Mesothelial cell of epicardium (in vitro differentiated cells): Measurements from ENCODE around the gene GNG14. TPM values are rescaled to one million over a fixed set of nuclear protein-coding genes. Genes with fewer than 3 reads are reported as not detected.
"Not testable (repeated sequence)": the region's sequence is repeated elsewhere in the genome, so short reads cannot be mapped to it uniquely, and the experiment has no call there.

ENCODE experiments used
- DNase-seq, 2 experiments: peaks; one replicate each; pipeline ENCODE4 v3.0.0; 2021; ENCODE audit warnings: low spot score in 2 of 2; ENCODE audit not compliant: unreplicated experiment in 2 of 2
- H3K27ac Mint-ChIP-seq: 2 replicates; pipeline ENCODE4 v1.8.0; 2021; ENCODE audit warnings: mixed read lengths
- H3K27me3 Mint-ChIP-seq: 2 replicates; pipeline ENCODE4 v1.8.0; 2021; ENCODE audit warnings: low read depth, mixed read lengths
- H3K36me3 Mint-ChIP-seq: 2 replicates; pipeline ENCODE4 v1.8.0; 2021; ENCODE audit warnings: mixed read lengths
- H3K4me1 Mint-ChIP-seq: 2 replicates; pipeline ENCODE4 v1.8.0; 2021; ENCODE audit warnings: mixed read lengths
- H3K4me3 Mint-ChIP-seq: 2 replicates; pipeline ENCODE4 v1.8.0; 2021; ENCODE audit warnings: mild to moderate bottlenecking, moderate library complexity, mixed read lengths
- H3K9me3 Mint-ChIP-seq: 2 replicates; pipeline ENCODE4 v1.8.0; 2021; ENCODE audit warnings: mixed read lengths
- CTCF ChIP-seq: fragments of 200-600 bp; sonication (generic); IDR thresholded peaks from one replicate; pipeline ENCODE4 v1.5.0; 2021; ENCODE audit warnings: antibody characterized with exemption; ENCODE audit not compliant: unreplicated experiment
- total RNA-seq: library from RNA; stranded (reverse); gene quantifications from 3 replicates; pipeline ENCODE4 v1.2.1, GENCODE V29; 2021

GNG14 gene
- not detected in 3 replicates for total RNA-seq

DNA sequence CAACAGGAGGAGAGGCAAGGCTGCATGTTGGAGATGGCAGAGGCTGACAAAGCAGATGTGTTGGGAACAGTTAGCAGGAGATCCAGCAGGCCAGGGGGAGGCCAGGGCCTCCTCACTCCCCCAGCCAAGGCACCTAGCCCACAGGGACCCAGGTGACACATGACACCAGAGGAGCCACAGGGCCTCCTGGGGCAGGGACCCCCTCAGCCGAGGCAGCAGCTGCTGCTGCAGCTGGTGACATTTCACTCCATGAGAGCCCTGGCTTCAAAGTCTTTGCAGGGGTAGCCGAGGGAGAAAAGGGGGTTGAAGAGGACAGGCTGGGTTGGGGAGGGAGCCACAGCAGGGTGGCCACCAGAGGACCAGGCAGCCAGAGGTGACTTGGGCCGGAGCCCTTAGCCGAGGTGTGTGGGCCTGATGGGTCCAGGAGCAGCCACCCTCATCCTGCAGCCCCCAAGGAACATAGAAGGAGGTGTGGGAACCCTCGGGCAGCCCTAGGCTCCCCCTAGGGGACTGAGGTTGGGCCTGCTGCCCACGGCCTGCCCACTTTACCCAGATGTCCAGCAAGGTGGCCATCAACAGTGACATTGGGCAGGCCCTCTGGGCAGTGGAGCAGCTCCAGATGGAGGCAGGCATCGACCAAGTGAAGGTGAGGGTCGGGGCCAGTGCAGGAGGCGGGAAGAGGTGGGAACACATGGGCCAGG is at the start of gene GNG14:
Gene GNG14 (plus strand): TSS at position 503 of the 701 bp plus-strand sequence. CDS start 51 bp downstream, at position 554.
- no peaks in the 10 kb centered on the region for H3K27me3 Mint-ChIP-seq

GRCh38 chr19:12638611-12639182 is 49.1 kb upstream of the GNG14 start:
- TF ChIP-seq CTCF = no peak
- Mint-ChIP-seq H3K36me3 (no peaks in the 10 kb centered on the region), H3K4me1 (peaks cover 4% of the 10 kb centered on the region), H3K27ac (no peak overlapping the region), H3K4me3 (no peak overlapping the region), H3K9me3 (no peaks in the 10 kb centered on the region), H3K27me3 (no peaks in the 10 kb centered on the region)
- no peak for DNase-seq

More for the DNA sequence above, at the start of gene GNG14:
- DNase-seq = no peak
- no peak for TF ChIP-seq CTCF
- no peak within 1 kb of the TSS for H3K4me3 Mint-ChIP-seq
- H3K36me3 Mint-ChIP-seq = no peaks in the 10 kb centered on the region
- no peak within 1 kb of the TSS for H3K27ac Mint-ChIP-seq
- H3K4me1 Mint-ChIP-seq = no peaks in the 10 kb centered on the region
- no peaks in the 10 kb centered on the region for H3K9me3 Mint-ChIP-seq

DNA sequence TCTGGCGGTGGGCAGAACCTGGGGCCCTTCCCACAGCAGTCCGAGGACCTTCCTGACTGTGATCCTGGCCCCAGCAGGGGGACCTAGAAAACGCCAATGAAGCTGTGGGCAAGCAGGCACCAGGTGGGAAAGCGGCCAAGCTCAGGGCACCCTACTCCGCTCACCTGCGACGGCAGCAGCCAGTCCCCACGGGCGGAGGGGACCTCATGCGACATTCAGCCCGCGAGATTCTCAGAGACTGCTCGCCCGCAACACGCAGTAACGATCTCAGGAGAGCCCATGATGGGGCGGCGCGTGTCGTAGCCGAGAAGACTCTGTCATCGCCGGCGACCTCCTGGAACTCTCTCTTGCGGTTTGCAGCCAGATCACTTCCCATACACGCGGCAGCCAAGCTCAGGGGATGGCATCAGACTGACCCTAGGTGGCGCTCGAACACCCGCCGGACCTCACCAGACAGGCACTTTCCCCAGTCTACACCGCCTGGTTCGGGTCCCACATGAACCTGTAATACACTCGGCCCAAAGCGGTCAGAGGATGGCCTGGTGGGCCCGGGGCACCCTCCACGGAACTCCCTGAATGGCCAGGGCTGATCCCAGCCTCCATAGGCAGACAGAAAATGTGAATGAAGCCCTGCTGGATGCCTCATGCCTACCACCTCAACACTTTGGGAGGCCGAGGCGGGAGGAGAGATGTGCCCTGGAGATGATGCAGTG is 47.7 kb upstream of the GNG14 start:
- Mint-ChIP-seq H3K4me3 (peak overlapping the region; percentile 41), H3K9me3 (no peaks in the 10 kb centered on the region), H3K27me3 (no peaks in the 10 kb centered on the region), H3K27ac (no peak overlapping the region), H3K4me1 (peaks cover 4% of the 10 kb centered on the region), H3K36me3 (no peaks in the 10 kb centered on the region)
- TF ChIP-seq CTCF = peak; percentile 71
- DNase-seq = peak in 1 of 2 experiments; percentile 73

DNA sequence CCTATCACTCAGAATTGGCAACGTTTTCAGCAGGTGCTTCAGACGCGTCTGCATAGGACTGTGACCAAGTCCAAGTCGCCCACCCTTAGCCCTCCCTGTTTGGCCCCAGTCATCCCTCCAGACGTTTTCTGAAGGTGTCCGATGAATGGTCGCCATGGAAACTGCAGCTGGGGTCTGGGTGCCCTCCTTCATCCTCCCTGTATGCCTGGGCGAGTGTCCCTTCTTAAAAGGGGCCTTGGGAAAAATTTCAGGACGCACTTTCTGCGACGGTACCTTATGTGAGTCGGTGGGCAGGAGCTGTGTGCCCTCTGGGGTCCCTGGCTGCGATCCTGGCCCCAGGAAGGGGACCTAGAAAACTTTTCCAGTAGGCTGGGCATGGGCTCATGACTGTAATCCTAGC is 46.3 kb upstream of the GNG14 start:
- H3K36me3 Mint-ChIP-seq = peaks cover 3% of the 10 kb centered on the region
- no peaks in the 10 kb centered on the region for H3K9me3 Mint-ChIP-seq
- H3K27me3 Mint-ChIP-seq = no peaks in the 10 kb centered on the region
- no peak for TF ChIP-seq CTCF
- peaks cover 4% of the 10 kb centered on the region for H3K4me1 Mint-ChIP-seq
- DNase-seq = no peak
- H3K27ac Mint-ChIP-seq = no peak overlapping the region
- H3K4me3 Mint-ChIP-seq = no peak overlapping the region

GRCh38 chr19:12642506-12642905 is 45.3 kb upstream of the GNG14 start:
- Mint-ChIP-seq H3K36me3 (peaks cover 3% of the 10 kb centered on the region), H3K9me3 (no peaks in the 10 kb centered on the region), H3K27me3 (no peaks in the 10 kb centered on the region), H3K27ac (no peak overlapping the region), H3K4me3 (no peak overlapping the region), H3K4me1 (peaks cover 4% of the 10 kb centered on the region)
- no peak for TF ChIP-seq CTCF
- no peak for DNase-seq

GRCh38 chr19:12643716-12644115 is 44.1 kb upstream of the GNG14 start:
- not testable (repeated sequence) for H3K36me3 Mint-ChIP-seq, H3K4me1 Mint-ChIP-seq, DNase-seq, H3K27ac Mint-ChIP-seq, H3K9me3 Mint-ChIP-seq, H3K27me3 Mint-ChIP-seq, H3K4me3 Mint-ChIP-seq
